B cell (primary cell): ENCODE data around the gene DHX35.

Experiments
- EZH2 ChIP-seq: IDR thresholded peaks from 2 replicates; pipeline ENCODE4 v1.6.1; 2012; ENCODE audit warnings: borderline replicate concordance, low read depth, mild to moderate bottlenecking, moderate library complexity, low read length; ENCODE audit not compliant: insufficient read depth, poor library complexity, severe bottlenecking
- TF ChIP-seq, protein P1 (sequence below): fragments of 200-600 bp; IDR thresholded peaks from one replicate; pipeline ENCODE4 v1.8.0; 2022; ENCODE audit warnings: antibody characterized with exemption, mild to moderate bottlenecking

DNA sequence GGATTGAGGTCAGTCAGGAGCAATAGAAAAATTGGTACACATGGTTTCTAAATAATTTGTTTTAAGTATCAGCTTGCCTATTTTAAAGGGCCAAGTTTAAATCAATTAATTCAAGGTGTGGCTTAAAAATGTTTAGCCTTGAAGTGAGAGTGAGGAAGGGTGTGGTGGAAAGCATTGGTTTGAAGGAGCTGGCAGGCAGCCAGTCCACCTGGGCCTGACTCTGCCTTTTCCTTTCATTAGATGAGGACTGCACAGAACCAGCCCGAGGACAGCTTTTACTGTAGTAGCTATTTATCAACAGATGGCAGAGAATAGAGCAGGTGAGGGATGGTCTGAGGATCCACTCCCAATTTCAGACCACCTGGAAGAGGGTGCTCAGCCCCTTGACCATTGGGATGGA, 42.4 kb downstream of the DHX35 start:
- TF ChIP-seq, protein P1, sequence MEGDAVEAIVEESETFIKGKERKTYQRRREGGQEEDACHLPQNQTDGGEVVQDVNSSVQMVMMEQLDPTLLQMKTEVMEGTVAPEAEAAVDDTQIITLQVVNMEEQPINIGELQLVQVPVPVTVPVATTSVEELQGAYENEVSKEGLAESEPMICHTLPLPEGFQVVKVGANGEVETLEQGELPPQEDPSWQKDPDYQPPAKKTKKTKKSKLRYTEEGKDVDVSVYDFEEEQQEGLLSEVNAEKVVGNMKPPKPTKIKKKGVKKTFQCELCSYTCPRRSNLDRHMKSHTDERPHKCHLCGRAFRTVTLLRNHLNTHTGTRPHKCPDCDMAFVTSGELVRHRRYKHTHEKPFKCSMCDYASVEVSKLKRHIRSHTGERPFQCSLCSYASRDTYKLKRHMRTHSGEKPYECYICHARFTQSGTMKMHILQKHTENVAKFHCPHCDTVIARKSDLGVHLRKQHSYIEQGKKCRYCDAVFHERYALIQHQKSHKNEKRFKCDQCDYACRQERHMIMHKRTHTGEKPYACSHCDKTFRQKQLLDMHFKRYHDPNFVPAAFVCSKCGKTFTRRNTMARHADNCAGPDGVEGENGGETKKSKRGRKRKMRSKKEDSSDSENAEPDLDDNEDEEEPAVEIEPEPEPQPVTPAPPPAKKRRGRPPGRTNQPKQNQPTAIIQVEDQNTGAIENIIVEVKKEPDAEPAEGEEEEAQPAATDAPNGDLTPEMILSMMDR = no peak
- no peak for TF ChIP-seq EZH2
